COLO829 (cell line): Measurements from ENCODE around the gene PTGER3.

Source experiments
- DNase-seq: peaks from one replicate; pipeline ENCODE4 v3.0.0; 2012; ENCODE audit warnings: low spot score

PTGER3 gene

DNA sequence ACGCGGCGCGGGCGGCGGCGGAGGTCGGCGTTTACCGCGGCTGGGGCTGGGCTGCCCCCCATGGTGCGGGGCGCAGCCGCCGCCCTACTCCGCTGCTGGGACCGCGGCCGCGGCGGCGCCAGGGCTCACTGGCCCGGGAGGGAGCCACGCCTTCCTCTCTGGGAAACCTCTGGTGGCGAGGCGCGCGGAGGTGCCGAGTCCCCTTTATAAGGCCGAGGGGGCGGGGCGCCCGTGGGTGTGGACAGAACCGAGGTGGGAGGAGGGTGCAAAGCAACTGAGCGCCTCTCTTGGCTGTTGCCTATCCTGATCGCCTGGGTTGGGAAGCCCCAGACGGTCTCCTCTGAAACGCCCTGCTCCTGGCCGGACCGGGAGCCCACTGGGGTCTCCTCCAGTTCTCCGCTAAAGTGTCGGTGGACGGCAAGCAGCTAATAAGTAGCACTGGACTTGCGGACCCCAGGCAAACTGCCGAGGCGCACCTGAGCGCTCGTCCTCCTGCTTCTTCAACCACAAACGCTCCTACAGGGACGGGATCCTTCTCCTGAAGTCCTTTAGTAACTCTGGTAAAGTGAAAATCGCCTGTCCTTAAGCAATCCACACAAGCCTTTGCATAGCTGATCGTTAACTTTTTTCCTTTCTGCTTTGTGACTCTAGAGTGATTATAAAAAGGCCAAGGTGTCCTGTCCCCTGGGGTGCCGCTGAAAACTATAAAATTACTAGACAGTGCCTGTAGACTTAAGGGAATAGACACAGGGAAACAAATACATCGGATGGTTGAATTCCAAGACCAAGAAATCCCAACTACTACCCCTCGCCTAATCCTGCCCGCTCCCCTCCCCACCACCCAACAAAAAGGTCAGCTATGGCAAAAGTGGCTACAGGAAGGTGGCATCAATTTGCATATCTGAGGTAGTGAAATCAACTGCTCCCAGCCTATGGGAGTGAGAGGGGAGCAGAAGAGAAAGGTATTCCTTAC lies at the start of gene PTGER3:
Gene PTGER3 (minus strand): TSS at position 182 of the 973 bp plus-strand sequence. CDS start 239 bp downstream, outside the sequence.
- no peak for DNase-seq

DNA sequence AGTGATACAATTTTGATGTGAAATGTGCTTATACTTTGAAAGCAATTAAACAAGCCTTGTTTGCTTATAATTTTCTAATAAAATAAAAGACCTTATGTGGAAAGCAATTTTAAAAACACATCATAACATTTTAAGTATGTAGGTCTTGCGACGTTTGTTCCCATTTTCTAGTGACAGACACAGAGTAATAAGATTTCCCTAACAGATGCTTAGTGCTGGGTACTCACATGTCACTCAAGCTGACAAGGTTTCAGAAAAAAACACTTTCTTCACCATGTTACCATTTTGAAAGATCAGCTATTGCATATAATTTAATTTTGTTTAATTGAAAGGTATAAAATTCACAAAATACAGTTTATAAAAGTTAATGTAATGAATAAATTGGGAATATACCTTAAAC lies 47.3 kb upstream of the PTGER3 start:
- DNase-seq = no peak

DNA sequence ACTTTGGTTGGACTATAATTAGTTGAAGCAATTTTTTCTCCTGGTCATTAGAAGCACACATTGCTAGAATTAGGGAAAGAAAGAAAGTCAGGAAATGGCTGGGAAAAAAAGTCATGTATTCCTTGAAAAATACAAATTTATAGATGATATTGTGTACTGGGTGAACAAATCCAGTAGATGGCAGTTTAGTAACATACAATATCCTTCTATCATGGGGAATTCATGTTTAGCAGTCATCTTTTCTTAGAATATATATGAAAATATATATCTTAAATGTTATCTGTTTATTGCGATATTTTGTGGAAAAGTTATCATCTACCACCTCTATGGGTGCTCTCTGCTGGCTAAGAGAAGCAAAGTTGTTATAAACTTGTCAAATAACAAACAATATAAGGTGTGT lies 46.3 kb upstream of the PTGER3 start:
- DNase-seq = peak; percentile 40

DNA sequence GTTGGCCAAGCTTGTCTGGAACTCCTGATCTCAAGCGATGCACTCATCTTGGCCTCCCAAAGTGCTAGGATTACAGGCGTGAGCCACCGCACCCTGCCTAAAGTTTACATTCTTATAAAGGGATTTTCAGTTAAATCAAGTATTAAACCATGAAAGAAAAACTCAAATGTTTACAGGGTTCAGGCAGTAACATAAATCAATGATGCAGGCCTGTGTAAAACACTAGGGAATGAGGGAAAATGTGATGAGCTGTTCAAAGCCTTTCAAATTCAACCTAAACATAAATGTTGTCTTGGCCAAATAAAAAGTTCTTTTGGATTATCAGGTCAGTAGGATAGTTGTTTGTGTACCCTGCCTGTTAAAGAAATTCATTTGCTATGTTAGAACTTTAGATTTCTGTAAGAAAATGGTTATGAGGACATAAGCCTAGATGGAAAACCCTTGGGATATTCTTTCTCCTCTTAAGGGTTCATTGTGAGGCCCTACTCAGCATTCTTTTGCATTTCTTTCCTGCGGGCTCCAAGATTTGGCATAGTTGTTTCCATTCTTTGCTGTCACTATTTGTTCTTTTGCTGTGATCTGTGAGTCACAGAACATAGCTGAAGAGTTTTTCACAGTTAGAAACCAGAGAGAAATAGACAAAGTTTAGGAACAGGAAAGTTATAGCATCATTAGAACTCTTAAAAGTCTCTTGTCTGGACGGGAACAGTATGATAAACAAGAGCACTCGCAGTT lies 42.1 kb upstream of the PTGER3 start:
- peak; percentile 23 for DNase-seq

DNA sequence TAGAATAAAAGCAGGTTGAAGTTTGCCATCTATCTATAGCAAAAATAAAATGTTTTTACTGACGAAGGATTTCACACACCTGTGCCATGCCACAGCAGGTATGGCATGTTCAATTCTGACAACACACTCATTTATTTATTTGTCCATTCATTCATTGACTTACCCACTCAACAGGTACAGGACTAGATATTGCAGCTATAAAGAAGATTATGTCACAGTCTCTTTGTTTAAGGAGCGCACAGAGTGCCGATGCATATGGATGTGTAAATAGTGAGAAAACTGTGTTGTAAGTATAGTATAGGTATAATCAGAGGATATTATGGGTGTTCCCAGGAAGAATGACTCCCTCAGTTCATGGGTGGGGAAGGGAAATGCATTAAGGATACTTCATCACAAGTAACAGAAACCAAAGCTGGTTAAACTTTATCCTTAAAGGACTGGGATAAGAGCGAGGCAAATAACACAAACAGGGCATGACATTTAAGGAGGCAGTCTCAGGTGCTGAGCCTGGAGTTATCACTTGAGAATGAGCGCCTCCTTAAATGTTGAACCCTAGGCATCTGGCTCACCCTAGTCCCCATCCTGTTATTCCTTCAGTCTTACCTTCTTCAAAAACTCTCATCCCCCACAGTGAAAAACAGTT lies 41.1 kb upstream of the PTGER3 start:
- DNase-seq = no peak

DNA sequence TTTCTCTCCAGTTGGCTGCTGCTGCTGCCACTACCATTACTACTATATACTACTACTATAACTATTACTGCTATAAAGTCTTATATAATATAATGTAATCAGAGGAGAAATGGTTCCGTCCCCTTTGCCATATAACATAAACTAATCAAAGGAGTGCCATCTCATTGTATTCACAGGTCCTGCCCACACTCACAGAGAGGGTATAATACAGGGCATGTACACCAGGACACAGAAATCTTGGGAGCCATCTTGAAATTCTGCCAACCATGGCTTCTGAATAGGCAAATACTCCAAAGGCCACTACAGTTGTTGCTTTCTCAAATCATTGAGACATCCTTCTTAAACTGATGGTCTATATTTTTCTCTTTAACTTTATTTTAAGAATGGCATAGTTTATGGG lies 40.1 kb upstream of the PTGER3 start:
- no peak for DNase-seq

DNA sequence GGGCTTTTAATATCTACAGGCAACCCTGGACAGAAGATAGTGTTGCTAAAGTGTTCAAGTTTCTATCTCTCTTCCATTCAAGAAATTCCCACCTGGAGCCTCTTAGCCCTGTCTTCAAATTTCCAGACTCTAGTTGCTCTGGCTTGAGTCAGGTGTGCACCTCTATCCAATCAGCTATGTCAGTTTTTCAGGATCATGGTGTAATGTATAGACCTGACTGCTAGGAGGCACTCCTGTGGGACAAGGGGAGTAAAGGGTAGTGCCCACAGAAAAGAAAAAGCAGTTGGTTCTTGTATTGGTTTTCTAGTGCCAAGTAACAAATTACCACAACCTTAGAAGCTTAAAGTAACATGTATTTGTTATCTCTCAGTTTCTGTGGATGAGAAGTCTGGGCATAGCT lies 39.4 kb upstream of the PTGER3 start:
- DNase-seq = no peak

DNA sequence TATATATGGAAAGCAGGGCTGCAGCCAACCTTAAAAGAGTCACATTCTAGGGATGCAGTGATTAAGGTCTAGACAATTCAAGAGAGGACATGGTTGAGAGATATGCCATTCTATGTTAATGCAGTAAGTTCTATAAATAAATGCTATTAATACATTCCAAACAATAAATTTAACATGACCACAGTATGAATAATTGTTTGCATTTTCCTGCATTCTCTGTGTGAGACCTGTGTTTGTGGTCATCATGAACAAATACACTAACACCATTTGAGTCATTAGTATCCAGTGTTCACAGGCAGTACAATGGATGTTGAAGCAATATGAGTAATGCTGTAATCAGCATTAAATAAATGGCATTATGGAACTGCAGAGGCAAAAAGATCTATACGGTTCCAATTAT lies 38.7 kb upstream of the PTGER3 start:
- no peak for DNase-seq

DNA sequence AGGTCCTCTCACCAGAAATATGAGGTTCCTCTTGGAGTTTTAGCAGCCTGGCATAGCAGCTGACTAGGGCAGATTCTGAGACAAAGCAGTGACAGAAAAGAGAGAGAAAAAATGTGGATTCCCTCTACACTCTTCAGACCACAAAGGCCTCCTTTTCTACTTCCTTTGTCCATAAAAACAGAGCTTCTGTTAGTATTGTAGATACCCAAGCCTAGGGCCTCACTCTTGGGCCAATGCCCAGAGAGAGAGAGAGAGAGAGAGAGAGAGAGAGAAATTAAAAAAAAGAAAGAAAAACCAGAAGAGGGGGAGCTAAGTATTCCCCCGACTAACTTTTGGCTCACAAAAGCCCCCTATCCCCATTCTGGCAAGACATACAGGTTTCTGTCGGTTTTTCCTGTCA lies 35.7 kb upstream of the PTGER3 start:
- peak; percentile 57 for DNase-seq

DNA sequence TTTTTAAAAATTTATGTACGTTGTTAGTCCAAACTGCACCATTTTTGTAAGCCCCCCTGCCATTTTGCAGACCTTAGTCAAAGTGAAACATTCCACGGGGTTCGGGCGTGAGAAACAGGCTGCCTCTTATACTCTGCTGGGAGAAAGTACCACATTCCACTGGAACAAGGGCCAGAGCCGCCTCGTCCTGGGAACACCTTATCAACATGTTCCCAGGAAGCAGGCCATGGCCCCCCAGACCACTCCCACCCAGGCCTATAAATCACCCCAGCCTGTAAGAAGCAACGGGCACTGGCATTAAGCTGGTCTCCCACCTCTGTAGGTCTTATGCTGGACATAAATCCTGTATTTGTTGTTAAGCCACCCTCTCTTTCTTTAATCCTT lies 34.1 kb upstream of the PTGER3 start:
- DNase-seq = no peak

DNA sequence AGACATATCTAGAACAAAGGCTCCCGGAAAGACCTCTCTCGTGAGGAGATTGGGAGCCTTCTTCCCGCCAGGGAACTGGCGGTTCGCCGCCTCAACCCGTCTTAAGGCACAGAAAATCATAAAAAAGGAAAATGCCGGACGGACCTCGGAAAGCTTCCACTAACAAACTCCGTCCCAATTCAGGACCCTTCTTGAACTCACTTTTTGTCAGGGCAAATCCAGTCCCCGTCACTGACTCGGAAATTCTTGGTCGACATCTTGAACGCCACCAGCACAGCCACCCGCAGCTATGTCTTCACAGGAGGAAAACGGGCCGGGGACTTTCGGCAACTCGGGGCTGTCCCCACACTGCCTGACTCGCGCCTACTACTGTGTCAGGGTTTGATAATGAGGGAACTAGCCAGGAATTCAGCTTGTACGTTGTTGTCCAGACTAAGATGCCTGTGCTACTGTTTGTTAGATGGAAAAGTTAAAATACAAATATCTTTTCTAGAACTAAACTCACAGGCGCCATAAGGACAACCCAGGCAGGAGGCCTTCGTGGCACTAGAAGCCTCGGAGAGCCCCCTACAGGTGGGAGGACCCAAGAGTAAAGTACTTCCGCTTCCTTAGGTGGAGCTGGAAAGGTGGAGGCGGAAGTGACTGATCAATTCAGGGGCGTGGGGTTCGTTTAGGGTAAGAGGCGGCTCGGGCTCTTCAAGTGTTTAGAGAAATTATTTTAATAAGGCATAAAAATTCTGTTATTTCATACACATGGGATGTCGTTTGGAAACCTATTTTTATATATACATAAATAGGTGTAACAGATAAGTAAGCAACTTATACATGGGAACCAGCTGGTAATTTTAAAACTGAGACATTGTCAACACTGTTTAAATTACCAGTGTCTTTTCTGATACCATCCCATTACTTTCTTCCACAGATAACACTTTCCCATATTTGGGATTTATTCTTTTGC lies 33.4 kb upstream of the PTGER3 start, which contains the start of gene ZRANB2:
Gene ZRANB2 (minus strand): TSS at position 297 of the 958 bp plus-strand sequence. CDS start 40 bp downstream, at position 257.
- DNase-seq = peak; percentile 85

DNA sequence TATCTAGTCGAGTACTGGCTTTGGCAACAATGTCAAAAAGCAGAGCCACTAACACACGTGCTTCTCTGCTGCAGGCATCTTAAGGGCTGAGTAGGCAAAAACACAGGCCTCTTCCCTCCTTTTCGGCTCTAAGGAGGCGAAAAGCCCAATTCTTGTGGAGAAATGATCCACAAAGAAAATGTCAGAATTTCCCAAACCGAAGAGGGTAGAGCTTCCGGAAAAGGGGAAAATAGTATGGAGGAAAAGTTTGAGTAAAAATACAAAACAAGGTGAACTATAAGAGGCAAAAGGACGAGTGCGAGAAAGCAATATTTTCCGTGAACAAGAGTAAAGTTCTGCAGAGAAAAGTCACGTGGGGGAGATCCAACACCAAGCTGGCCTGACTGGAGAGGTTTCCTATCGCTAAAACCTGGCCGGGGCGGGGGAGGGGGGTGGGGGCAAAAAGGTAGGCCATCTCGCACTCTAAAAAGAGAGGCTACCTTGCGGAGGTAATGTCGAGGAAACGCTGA lies 32.7 kb upstream of the PTGER3 start:
- peak; percentile 16 for DNase-seq

DNA sequence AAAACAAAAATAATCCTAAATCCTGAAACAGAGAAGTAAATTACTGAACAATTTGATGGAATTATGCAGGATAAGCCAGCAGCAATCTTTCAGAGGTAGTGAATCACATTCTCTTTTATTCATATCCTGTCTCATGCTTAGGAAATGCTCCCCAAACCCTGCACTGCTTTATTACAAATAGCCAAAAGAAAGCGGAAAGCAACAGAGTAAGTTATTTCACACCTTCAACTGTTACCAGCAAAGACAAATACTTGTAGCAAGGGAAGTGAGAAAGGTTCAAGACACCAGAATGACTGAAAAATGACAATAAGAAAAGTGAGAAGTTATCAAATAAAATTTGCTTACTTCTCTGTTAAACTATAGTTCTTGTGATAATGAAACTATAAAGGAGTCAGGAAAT lies 27.1 kb upstream of the PTGER3 start:
- DNase-seq = no peak

DNA sequence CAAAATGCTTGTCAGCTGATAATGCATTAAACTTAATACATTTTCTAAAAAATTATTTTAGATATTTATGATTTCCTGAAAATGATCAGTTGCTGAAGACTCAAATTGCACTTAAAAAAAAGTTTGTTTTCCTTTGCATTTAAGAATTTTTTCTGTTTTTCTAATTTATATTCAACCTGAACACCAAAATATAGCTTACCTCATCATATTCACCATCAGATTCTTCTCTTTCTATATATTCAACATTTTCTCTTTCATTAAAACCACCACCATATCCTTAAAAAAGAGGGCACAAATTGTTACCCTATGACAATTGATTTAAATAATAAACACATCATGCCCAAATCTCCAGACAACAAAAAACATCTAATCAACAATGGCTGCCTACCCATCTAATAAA lies 24.7 kb upstream of the PTGER3 start:
- no peak for DNase-seq

DNA sequence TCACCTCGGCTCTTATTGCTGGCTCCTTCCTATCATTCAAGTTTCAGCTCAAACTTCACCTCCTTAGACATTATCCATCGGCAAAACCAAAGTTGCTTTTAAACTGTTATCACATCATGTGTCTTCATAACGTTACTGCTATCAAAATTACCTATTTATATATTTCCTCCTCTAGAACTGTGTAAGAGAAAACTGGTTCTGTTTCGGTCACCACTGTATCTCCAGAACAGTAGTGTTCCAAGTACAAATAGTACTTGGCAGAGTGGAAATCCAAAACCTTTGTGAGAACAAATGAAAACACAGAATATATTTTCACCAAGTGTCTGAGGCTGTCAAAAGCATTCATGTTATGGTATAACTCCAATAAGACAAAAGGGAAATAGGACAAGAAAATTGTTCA lies 24.1 kb upstream of the PTGER3 start:
- no peak for DNase-seq

DNA sequence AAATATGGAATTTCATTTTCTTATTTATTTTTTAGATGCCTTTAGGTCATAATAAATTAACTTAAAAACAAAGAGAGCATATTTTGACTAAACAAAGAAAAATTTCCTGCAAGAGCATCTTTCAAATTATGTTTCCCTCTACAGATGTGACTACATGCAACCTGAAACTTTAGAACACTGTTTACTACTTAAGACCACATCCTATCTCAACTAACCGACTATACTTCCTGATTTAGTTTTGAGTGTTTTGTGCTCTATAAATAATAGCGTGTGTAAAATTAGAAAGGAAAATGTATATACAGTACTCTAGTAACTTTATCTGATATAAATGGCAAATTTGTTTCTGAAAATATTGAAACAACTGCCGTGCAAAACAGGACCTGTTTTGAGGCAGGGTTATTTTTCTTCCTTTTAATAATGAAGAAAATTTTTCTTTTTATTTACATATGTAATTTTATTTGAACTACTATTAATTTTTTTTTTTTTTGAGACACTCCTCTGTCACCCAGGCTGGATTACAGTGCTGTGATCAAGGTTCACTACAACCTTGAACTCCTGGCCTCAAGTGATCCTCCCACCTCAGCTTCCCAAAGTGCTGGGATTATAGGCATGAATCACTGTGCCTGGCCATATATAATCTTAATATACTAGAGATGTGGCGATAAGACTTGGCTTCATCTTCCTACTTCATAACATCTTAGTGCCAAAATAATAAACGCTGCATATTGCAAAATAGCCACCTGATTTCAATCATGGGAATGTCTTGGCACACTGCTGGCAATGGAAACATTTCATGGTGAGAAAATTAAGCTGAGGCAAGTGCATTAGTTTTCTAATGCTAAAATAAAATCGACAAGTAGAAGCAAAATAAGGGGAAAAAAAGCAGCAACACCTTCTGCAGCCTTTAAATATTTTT lies 21.0 kb upstream of the PTGER3 start:
- no peak for DNase-seq

DNA sequence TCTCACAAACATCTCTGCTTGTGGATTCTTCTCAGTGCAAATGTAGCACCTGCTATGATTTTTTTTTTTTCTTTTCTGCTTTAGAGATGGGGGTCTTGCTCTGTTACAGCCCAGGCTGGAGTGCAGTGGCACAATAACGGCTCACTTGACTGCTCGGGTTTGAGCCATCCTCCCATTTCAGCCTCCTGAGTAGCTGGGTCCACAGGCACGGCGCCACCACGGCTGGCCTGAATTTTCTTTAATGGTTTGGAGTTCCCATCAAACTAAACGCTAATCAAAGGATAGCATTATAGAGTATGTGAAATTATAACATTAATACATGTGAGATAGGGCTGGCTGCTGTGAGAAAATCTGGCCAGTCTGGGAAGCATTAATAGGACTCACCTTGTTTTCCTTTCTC lies 7.2 kb upstream of the PTGER3 start:
- DNase-seq = no peak

DNA sequence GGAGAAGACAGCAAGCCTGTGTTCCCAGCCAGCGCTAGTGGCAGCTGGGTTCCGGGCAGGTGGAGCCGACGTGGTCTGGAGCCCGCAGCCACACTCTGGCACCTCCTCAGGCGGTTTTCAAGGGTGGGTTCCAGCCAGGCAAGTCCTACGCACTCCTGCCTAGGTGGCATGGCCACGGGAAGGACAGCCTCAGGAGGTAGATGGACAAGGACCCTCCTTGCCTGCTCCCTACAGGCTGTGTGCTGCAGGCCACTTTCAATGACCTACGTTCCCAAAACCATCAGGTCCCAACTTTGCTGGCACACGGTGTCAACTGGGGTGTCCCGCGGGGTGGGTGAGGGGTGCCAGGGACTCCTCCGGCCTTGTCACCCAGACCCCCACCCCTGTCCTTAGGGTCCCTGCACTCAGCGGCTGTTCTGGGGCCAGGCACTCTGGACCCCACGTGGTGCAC lies 6.7 kb upstream of the PTGER3 start:
- no peak for DNase-seq

DNA sequence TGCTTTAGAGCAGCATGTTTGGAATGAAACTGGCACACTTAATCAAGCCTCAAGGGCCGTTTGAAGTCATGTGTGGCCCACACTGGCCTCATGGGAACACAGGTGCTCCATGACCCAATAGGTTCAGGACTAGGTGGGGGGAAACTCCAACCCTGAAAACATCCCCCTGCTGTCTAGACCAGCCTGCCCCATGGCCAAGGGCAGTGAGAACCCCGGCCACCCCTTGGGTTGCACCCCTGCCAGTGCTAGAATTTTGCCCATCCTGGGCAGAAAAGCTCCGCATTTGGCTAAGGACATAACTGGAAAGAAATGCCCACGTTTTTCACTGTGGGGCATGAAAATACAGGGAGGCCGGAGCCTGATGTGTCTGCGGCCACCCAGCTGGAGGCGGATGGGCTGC lies 6.1 kb upstream of the PTGER3 start:
- no peak for DNase-seq

DNA sequence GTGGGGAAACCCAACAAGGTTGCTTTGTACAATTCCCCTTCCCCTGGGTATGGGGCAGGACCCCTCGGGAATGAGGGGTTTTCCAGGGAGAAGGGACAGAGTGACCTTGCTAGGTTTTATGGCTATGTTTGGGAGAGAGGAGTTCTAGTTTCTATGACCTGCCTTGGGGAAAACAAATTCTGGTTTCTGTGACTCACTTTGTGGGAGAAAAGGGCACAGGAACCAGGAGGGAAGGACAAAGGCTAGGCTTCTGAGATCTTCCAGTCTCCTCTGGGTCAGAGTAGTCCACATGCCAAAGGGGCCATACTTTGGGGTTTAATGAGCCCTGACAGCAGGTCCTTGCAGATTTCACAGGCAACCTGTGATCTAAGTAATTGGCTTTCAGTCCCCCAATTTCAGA lies 5.5 kb upstream of the PTGER3 start:
- DNase-seq = no peak
